ENCODE results near the gene ERBIN. TPM values are rescaled to one million over a fixed set of nuclear protein-coding genes. Genes with fewer than 3 reads are reported as not detected.

Gene ERBIN
- total RNA-seq, 1 experiment from 2014 or later = 88.4 TPM

GRCh38 chr5:65967288-65968066 is 41.1 kb downstream of the ERBIN start:
- Histone ChIP-seq H3K4me1 (ENCODE audit: control insufficient read depth, insufficient read depth, low read length) (peaks cover 28% of the 10 kb centered on the region; the same call in 1 of the 2 replicates), H3K9me3 (ENCODE audit: control insufficient read depth, insufficient read depth, low read depth, low read length) (no peaks in the 10 kb centered on the region), H3K36me3 (ENCODE audit: control insufficient read depth, insufficient read depth, low read length) (no peaks in the 10 kb centered on the region), H3K27ac (ENCODE audit: low read length) (no peak overlapping the region), H3K4me3 (ENCODE audit: low read depth in 2 of 2, low read length in 2 of 2) (no peak overlapping the region), H3K27me3 (ENCODE audit: control insufficient read depth, insufficient read depth, low read length) (no peaks in the 10 kb centered on the region)
- ATAC-seq = no peak
- BruUV-seq (replicated peaks) = no TSS peak
- TF ChIP-seq CTCF (IDR thresholded peaks at IDR 0.05) = no peak
- TF ChIP-seq SIN3A (IDR thresholded peaks at IDR 0.05; ENCODE audit: borderline replicate concordance, insufficient read depth, low read depth, low read length) = no peak
- no peak for TF ChIP-seq POLR2AphosphoS5 (IDR thresholded peaks at IDR 0.05; ENCODE audit: low read depth, low read length)
- no peak for TF ChIP-seq TCF7L2 (IDR thresholded peaks at IDR 0.05; ENCODE audit: low read depth, low read length)
- TF ChIP-seq REST (IDR thresholded peaks at IDR 0.05; ENCODE audit: insufficient read depth in 1 of 2, low read depth in 2 of 2, low read length in 1 of 2) = no peak
- intact Hi-C loops (cut with micrococcal nuclease; ENCODE audit: unreplicated experiment) (no loop called here), in situ Hi-C loops (cut with HindIII; ENCODE audit: low pct_unique_long_range_greater_than_20kb, low sequenced_read_pairs) (no loop called here)
- DNase-seq (ENCODE audit: low read depth, low spot score) = no peak
- ChIA-PET CTCF (no interaction called here), POLR2A (no interaction called here)

GRCh38 chr5:65969539-65970393 is 43.4 kb downstream of the ERBIN start:
- peaks cover 30% of the 10 kb centered on the region for H3K4me1 ChIP-seq (ENCODE audit: control insufficient read depth, insufficient read depth, low read length)
- no peak overlapping the region for H3K27ac ChIP-seq (ENCODE audit: low read length)
- H3K9me3 ChIP-seq (ENCODE audit: control insufficient read depth, insufficient read depth, low read depth, low read length) = no peaks in the 10 kb centered on the region
- in situ Hi-C loops (cut with HindIII; ENCODE audit: low pct_unique_long_range_greater_than_20kb, low sequenced_read_pairs) (no loop called here), intact Hi-C loops (cut with micrococcal nuclease; ENCODE audit: unreplicated experiment) (no loop called here)
- ChIA-PET POLR2A (interaction anchor here (0.5 kb wide), 1 partner anchor 23 kb away, joined by 3 read pairs; no protein-coding TSS in a partner anchor), CTCF (no interaction called here)
- H3K4me3 ChIP-seq (ENCODE audit: low read depth in 2 of 2, low read length in 2 of 2) = no peak overlapping the region
- no peaks in the 10 kb centered on the region for H3K36me3 ChIP-seq (ENCODE audit: control insufficient read depth, insufficient read depth, low read length)
- no peaks in the 10 kb centered on the region for H3K27me3 ChIP-seq (ENCODE audit: control insufficient read depth, insufficient read depth, low read length)
- ATAC-seq = no peak
- no peak for DNase-seq (ENCODE audit: low read depth, low spot score)
- no peak for TF ChIP-seq REST (IDR thresholded peaks at IDR 0.05; ENCODE audit: insufficient read depth in 1 of 2, low read depth in 2 of 2, low read length in 1 of 2)
- no peak for TF ChIP-seq CTCF (IDR thresholded peaks at IDR 0.05)
- TF ChIP-seq SIN3A (IDR thresholded peaks at IDR 0.05; ENCODE audit: borderline replicate concordance, insufficient read depth, low read depth, low read length) = no peak
- BruUV-seq (replicated peaks) = no TSS peak
